Smooth muscle cell of the brain vasculature (primary cell): Measurements from ENCODE around the gene ACCSL.

Source experiments
- DNase-seq: peaks from one replicate; pipeline ENCODE4 v3.0.0-alpha.2; 2012; ENCODE audit warnings: low read depth, low spot score

The ACCSL gene

GRCh38 chr11:44018127-44018521 is 29.7 kb upstream of the ACCSL start:
- DNase-seq = no peak

GRCh38 chr11:44018829-44019228 is 29.0 kb upstream of the ACCSL start:
- no peak for DNase-seq

DNA sequence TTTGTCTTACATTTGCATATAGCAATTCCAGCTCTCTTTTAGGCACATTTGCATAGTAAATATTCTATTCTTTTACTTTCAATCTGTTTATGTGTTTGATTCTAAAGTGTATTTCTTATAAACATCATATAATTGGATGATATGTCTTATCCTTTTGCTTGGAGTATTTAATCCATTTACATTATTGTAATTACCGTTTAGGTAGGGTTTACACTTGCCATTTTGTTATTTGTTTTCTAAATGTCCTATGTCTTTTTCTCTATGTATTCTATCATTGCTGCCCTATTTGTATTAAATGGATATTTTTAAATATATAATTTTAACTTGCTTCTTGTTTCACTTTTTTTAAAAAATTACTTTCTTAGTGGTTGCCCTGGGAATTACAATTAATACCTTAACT is 22.8 kb upstream of the ACCSL start:
- no peak for DNase-seq

GRCh38 chr11:44025727-44026126 is 22.1 kb upstream of the ACCSL start:
- no peak for DNase-seq

DNA sequence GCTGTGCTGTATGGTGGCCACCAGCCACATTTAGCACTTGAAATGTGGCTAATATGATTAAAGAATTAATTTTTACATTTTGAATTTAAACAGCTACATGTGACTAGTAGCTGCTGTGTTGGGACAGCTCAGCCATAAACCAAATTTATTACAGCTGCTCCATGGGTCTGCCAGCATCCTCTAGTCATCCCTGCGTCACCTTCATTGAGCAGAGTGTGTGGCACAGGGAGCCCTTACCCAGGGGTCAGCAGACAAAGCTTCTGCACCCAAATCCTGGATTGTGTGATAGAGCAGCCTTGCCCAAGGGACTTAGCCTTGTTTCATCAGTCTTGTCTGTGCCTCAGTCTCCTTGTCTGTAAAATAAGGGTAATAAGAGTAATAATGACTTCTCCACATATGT is 19.4 kb upstream of the ACCSL start:
- no peak for DNase-seq

- DNase-seq = no peak
Measured at GRCh38 chr11:44028816-44029506, 18.8 kb upstream of the ACCSL start.

DNA sequence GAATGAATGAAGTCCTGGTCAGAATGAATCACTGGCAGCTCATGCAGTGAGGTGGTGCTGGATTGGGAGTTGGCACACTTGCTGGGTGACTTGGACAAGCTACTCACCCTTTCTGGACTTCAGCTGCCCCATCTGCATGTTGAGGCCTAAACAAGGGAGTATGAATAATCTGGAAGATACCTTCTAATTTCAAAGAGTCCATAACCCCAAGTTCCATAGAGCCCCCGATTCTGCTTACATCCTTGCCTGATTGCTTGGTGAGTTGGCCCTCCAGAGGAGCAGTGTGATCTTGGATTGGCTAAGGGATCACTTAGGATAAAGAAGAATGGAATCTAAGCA is 18.3 kb upstream of the ACCSL start:
- no peak for DNase-seq

DNA sequence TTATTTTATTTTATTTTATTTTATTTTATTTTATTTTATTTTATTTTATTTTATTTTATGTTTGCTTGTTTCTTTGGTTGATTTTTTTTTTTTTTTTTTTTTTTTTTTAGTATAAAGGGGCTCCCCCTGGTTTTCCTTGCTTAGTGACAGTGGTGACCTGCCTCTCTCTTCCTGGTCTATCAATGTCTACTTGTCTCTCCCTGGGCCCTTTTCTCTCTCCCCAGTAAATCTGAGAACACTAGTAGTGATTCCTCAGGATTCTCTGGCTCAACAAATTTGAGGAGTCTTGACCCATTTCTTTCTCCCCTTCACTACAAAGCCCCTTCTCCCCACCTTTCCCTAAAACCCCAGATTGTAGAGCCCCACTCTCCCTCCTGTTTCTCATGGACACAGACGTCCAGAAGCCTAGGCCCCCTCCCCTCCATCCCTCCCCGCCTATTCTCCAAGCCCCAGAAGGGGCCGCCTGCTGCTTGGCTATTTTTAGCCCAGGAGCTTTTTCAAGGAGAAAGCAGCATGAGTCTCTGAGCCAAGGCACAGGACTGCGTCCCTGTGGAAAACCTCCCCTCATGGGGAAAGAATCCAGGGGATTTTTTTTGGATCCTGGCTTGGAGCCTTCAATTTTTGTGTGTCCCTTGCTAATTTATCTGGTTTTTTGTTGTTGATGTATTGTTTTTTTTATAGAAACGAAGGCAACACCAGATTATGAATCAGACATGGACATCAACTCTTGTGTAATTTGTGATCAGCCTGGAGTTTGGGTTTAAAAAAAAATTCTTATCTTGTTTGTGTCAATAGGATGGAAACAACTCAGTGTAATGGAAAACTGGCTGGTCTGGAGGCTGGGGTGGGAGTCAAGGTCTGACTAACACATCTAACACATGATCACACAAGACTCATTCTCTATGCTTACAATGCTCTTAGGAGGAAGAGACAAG is 17.5 kb upstream of the ACCSL start:
- no peak for DNase-seq

DNA sequence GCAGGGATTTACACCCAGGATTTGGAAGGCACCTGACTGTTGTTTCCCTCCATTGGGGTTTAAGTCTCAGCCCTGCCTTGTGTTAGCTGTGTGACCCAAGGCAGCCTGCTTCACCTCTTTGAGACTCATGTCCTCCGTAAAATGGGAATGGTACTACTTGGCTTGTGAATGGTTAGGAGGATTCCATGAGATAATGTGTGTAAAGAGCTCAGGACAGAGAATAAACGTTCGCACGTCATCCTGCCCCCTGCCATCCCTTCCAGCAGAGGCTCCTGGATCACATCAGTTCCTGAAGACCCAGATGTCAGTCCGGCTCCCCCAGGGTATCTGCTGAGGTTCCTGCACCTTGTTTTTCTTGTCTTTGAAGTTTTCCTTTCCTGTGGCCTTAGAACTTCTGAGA is 16.8 kb upstream of the ACCSL start:
- DNase-seq = no peak

DNA sequence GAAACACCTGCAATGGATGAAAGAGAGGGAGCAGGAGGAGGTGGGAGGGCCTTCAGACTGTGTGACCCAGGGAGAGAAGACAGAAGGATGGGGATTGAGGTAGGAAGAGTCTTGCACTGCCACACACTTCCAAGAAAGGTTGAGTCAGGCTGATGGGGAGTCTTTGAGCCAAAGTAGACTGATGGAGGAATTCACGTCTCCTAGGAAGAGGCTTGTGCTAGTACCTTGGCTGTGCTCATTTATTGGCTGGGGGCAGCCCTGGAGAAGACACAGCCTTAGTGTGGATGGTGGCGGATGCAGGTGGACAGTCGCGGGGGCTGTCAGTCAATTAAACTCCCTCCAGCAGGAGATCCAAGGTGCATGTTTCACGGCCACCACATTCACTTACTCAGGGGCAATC is 16.2 kb upstream of the ACCSL start:
- DNase-seq = no peak

DNA sequence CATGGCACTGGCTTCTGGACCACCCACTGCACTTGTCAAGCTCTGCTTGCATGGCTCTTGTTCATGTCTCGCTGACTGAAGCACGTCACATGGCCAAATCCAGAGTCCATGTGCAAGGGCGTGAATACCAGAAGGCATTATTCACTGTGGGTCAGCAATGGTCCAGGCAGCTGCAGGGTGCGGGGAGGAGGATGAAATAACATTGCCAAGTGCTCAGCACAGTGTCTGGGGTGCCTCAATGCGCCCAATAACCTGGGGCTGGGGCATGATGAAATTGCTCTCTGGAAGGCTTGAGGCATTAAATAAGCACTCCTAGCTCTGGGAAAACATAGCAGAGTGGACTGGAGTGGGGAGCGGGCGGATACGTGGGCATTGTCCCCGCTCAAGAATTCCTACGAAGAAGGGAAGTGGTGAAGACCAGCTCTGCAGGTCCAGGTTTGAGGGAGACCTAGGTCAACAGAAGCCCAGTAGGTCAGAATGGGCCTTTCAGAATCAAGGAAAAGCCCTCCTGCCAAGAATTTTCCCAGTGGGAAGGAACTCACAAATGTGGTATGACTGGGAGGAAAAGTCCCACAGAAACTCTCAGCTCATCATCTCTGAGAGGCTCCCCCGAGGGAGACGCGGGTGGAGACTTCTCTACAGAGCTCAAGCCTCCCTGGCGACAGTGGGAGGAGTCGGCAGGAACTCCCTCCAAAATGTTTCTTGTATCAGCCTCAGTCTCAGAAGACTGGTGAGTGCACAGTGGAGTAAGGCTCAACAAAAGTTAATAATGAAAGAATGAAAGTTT is 15.3 kb upstream of the ACCSL start:
- no peak for DNase-seq

DNA sequence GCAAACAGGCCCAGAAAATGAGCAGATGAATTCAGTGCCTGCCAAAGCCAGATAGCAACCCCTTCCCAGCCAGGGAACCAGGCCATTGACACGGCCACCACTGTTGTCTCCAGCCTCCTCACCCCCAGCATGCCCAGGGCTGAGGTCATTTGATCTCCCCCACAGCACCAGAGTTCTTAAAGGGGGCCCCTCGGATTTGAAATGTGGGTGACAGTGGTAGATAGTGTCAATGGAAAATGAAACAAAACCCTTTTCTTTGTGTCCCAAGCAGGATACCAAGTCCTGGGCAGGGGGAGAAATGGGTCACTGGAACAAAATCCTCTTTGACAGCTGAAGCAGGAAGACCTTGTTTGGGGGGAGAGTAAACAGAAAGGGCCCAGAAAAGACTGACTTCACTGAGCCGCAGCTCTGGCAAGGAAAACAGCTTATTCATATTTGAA is 14.3 kb upstream of the ACCSL start:
- DNase-seq = no peak

- DNase-seq = no peak
Measured at GRCh38 chr11:44033856-44034255, 13.9 kb upstream of the ACCSL start.

- DNase-seq = no peak
Measured at GRCh38 chr11:44034639-44035038, 13.1 kb upstream of the ACCSL start.

GRCh38 chr11:44036811-44037657 is 10.7 kb upstream of the ACCSL start:
- DNase-seq = peak; percentile 57

- no peak for DNase-seq
Measured at GRCh38 chr11:44037658-44037998, 10.2 kb upstream of the ACCSL start.

GRCh38 chr11:44043157-44043556 is 4.6 kb upstream of the ACCSL start:
- no peak for DNase-seq

- no peak for DNase-seq
Measured at GRCh38 chr11:44046182-44046581, 1.6 kb upstream of the ACCSL start.

- DNase-seq = no peak
Measured at GRCh38 chr11:44047298-44047697, 483 bp upstream of the ACCSL start.

- DNase-seq = no peak
Measured at GRCh38 chr11:44049832-44050231, 2.1 kb downstream of the ACCSL start.

GRCh38 chr11:44051171-44051570 is 3.4 kb downstream of the ACCSL start:
- DNase-seq = no peak

DNA sequence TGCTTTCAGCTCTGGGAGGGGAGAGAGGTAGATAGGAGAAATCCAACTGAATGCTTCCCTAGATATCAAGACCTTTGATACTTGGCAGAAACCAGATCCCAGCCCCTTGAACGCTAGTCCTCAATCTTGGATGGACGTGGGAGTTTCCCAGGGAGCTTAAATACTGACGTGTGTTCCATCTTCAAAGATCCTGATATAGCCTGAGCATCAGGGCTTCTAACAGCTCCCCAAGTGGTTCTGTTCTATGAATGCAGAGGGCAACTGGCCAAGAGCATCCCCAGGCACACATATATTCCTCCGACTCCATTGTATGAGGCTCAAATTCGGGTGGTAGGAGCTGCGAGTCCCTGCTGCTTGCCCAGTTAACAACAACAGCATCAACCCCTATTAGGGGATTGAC is 9.6 kb downstream of the ACCSL start:
- DNase-seq = no peak
